Stimulated activated CD4-positive, alpha-beta T cell treated with anti-CD3 and anti-CD28 coated beads, Interleukin-15, amount 100 ng/mL, for 24 hours (primary cell): ENCODE data around the gene ATXN2.

Experiments used
- DNase-seq: peaks from one replicate; pipeline ENCODE4 v3.0.0-alpha.2; 2020

The ATXN2 gene

GRCh38 chr12:111436266-111436665 lies 162.8 kb downstream of the ATXN2 start:
- no peak for DNase-seq

GRCh38 chr12:111435661-111436201 lies 163.4 kb downstream of the ATXN2 start:
- DNase-seq = peak; percentile 41

DNA sequence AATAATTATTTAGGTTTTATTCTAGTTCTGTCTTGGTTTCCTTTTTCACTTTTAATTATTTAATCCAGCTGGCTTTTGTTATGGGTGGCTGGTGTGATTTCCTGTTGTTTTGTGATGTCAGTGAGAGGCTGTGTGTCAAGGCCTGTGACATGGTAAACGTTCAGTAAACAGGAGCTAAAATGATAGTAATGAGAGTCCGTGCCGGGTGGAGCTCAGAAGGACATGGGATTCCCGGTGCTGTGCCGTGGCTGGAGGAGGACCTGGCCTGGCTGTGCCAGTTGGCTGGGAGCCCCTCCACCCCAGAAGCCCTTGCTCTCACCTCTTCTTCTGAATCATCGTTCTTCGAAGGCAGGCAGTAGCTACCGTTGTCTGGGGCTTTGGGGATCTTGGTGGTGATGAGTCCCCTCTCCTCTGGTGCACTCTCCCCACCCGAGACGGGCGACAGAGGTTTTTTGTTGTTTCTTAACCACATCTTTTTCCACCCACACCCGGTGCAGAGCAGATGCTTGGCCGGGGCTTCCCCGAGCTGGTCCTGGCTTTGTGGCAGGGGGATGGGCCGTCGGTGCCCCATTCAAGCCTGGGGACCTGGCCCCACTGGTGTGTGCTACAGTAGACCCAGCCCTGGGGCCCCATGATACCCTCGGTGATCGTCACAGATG lies 164.3 kb downstream of the ATXN2 start:
- peak; percentile 87 for DNase-seq

DNA sequence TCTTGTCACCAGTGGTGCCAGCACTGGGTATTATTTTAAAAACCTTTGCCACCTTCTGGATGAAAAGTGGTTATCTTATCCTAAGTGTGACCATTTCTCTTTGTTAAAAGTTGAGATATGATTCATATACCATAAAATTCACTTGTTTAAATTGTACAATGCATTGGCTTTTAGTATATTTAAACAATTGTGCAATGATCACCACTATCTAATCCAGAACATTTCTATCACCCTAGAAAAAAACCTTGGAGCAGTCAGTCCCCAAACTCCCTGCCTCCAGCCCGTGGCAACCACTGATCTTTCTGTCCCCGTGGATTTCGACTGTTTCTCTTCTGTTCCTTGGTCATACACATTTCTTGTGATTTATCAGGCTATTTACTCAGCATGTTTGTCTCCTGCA lies 165.1 kb downstream of the ATXN2 start:
- no peak for DNase-seq

GRCh38 chr12:111431772-111432171 lies 167.3 kb downstream of the ATXN2 start:
- no peak for DNase-seq

DNA sequence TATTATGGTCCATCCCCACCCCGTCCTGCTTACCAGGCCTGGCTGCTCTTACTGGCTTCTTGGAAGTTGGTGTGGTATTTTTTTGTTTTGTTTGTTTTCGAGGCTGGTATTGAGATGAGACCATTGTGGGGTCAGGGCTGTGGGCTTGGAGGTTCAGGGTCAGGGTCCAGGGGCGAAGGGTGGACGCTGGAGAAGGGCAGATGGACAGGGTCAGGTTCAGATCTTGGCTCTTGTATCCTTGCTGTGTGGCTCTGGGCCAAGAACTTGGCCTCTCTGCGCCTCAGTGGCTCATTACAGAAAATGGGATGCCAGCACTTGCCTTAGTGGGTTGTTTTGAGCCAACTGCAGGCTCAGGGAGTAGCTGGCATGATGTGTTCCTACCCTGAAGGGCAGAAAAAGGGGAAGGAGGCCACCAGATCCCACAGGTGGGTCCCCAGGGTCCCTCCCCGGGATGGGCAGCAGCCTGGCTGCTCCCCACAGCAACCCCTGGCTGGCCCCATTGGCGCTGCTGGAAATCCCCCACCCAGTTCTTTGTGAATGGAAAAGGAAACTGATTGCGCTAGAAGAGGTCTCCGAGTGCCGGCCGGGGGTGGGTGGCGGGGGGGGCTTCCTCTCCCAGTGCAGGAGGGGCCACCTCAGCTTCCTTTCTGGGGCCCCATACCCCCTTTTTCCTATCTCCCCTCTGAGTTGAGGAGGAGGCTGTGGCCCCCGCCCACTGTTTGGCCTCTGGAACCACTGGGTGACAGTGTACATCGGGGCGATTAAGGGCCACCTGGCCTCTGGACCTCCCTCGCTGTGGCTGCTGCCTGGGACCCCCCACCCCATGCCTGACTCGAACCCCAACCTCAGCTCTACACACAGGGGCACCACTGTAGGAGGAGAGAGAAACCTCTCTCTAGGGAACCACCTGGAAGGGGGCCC lies 168.4 kb downstream of the ATXN2 start:
- peak; percentile 71 for DNase-seq

GRCh38 chr12:111429828-111430432 lies 169.2 kb downstream of the ATXN2 start:
- DNase-seq = peak; percentile 70

GRCh38 chr12:111428728-111429175 lies 170.4 kb downstream of the ATXN2 start:
- peak; percentile 48 for DNase-seq

DNA sequence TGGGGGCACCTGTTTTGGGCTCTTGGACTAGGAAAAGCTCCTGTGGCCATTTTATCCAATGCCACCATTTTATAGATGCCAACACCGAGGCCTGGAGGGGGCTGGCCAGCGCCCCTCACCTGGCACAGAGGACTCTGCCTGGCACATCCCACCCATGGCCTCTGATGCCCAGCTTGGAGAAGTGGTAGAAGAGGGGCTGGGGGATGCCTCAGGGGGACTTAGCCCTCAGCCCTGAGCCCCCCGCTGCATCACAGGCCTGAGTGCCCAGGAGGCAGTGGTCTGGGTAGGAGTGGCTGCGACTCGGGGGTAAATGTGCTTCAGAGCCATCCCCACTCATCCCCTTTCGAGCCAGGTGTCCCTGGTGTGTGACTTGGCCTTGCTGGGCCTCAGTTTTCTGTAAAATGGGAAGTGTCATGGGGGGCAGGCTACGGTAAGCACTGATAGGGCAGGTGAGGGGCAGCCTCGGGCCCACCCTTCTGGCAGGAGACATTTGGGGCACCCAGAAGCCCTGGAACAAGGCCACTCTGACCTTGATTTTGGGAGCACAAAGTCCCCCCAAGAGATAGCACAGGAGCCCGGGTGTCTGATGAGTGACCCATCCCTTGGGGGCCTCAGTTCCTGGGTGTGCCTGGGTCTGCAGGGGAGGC lies 170.9 kb downstream of the ATXN2 start:
- DNase-seq = no peak

GRCh38 chr12:111427417-111428074 lies 171.6 kb downstream of the ATXN2 start:
- DNase-seq = no peak

DNA sequence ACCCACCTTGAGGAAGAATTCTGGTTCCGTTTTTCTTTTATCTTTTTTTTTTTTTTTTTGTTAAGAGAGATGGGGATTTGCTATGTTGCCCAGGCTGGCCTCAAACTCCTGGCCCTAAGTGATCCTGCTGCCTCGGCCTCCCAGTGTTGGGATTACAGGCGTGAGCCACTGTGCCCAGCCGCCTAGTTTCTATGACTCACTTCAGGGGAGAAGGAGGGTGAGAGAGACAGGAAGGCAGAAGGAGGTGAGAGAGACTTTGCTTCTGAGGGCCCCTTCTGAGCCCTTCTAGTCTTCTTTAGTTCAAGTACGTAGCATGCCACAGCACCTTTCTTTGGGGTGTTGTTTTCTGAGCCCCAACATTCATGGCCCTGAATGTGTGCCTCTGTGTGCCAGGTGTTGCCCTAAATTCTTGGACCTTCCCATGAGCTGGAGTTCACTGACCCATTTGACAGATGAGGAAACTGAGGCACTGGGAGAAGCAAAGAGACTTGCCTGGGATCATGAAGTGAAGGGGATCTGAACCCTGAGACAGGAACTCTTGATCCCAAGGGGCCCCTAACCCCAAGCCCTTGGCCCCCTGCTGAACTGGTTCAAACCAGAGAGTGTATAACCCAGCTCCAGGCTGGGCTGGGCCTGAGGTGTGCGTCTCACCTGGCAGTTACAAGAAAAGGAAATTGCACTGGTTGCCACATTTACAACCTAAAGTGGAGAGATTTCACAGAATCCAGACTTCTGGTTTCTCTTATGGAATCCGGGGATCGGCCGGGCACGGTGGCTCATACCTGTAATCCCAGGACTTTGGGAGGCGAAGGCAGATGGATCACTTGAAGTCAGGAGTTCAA lies 172.6 kb downstream of the ATXN2 start:
- DNase-seq = peak; percentile 53

DNA sequence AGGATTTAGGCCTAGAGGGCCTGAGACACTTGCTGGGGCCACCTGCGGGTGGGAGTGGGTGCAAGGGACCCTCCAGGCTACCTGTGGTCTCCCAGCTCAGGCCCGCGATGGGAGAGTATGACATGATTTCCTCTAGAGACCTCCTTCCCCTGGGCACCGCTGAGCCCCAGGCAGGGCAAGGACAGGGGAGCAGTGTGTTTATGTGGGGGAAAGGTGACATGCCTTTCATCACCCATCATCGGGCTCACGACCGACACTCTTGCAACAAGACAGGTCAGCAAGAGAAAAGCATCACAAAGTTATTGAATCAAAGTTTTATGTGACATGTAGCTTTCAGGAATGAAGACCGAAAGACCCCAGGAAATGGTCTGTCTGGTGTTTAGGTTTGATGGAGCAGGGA lies 173.5 kb downstream of the ATXN2 start:
- DNase-seq = no peak

DNA sequence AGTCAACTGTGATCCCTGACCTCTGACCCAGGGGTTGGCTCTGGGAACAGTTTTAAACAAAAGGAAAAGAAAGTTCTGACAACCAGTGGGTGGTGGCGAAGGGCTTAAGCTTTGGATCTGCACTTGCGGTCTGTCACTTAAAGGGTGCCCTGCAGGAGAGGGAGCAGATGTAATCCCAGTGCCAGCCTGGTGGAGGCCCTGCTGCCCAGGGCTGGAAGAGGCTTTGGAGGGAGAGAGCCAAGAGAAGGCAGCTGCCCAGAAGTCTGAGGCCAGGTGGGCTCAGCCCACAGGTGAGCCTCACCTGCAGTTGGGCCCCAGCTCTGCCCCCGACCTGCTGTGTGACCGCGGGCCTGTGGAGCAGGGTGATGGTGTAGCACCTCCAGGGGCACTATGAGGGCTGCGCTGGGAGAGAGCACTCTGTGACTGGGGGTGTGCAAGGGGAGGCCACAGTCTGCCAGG lies 174.3 kb downstream of the ATXN2 start:
- no peak for DNase-seq

DNA sequence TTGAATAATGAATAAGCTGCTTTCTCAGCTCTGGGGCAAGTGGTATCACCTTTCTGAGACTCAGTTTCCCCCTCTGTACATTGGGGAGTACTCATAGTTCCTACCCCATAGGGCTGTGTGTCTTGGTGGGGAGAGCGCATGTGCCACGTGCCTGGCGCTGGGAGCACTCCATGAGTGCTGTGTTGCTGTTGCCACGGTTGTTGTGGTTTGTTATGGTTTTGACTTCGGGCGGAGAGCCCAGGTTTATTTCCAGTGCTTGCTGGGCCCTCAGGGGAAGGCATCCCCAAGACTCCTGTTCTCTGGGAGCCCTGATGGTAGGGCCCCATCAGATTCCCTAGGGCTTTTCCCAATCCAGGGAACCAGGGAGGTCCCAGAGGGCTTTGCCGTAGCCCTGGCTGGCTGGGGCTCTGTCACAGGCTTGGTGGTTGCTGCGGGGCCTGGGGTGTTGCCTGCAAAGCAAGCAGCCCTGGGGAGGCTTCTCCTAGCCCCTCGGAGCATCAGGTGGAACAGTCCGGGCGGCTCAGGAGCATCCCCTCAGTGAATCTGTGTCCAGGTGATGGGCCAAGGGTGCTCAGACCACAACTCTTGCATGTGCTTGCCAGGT lies 174.8 kb downstream of the ATXN2 start:
- DNase-seq = no peak

- no peak for DNase-seq
Observed at GRCh38 chr12:111420494-111420893, 178.6 kb downstream of the ATXN2 start.

- no peak for DNase-seq
Observed at GRCh38 chr12:111419784-111420183, 179.3 kb downstream of the ATXN2 start.

DNA sequence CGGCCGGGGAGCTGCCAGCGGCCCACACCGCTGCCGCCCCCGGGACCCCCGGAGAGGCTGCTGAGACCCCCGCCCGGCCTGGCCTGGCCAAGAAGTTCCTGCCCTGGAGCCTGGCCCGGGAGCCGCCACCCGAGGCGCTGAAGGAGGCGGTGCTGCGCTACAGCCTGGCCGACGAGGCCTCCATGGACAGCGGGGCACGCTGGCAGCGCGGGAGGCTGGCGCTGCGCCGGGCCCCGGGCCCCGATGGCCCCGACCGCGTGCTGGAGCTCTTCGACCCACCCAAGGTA lies 180.6 kb downstream of the ATXN2 start:
- DNase-seq = no peak

GRCh38 chr12:111417784-111418593 lies 181.1 kb downstream of the ATXN2 start:
- DNase-seq = no peak

GRCh38 chr12:111417290-111417689 lies 181.8 kb downstream of the ATXN2 start:
- DNase-seq = no peak

DNA sequence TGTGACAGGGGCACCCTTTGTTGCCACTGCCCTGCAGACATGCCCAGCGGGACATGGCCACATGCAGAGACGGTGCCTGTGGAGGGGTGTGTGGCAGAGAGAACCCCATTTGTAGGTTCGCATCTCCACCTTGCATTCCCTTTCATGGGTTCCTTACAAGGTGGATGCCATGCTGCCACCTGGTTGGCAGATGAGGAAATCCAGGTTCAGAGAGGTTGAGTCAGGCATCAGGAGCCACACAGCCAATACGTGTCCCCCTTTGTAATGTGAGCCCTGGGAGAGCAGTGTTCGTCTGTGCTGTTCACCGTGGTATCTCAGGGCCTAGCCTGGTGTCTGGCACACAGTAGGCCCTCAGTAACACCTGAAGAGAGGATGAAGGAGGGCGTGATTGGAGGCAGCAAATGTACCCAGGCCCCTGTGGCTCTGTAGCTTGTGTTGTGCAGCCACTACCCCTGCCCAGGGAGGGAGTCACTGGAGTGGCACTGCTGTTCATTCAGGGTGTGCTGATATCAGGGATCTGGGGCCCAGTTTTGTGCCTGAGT lies 184.3 kb downstream of the ATXN2 start:
- no peak for DNase-seq
